ENCODE measurements around the gene NPAS2.

Gene NPAS2, protein sequence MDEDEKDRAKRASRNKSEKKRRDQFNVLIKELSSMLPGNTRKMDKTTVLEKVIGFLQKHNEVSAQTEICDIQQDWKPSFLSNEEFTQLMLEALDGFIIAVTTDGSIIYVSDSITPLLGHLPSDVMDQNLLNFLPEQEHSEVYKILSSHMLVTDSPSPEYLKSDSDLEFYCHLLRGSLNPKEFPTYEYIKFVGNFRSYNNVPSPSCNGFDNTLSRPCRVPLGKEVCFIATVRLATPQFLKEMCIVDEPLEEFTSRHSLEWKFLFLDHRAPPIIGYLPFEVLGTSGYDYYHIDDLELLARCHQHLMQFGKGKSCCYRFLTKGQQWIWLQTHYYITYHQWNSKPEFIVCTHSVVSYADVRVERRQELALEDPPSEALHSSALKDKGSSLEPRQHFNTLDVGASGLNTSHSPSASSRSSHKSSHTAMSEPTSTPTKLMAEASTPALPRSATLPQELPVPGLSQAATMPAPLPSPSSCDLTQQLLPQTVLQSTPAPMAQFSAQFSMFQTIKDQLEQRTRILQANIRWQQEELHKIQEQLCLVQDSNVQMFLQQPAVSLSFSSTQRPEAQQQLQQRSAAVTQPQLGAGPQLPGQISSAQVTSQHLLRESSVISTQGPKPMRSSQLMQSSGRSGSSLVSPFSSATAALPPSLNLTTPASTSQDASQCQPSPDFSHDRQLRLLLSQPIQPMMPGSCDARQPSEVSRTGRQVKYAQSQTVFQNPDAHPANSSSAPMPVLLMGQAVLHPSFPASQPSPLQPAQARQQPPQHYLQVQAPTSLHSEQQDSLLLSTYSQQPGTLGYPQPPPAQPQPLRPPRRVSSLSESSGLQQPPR

DNA sequence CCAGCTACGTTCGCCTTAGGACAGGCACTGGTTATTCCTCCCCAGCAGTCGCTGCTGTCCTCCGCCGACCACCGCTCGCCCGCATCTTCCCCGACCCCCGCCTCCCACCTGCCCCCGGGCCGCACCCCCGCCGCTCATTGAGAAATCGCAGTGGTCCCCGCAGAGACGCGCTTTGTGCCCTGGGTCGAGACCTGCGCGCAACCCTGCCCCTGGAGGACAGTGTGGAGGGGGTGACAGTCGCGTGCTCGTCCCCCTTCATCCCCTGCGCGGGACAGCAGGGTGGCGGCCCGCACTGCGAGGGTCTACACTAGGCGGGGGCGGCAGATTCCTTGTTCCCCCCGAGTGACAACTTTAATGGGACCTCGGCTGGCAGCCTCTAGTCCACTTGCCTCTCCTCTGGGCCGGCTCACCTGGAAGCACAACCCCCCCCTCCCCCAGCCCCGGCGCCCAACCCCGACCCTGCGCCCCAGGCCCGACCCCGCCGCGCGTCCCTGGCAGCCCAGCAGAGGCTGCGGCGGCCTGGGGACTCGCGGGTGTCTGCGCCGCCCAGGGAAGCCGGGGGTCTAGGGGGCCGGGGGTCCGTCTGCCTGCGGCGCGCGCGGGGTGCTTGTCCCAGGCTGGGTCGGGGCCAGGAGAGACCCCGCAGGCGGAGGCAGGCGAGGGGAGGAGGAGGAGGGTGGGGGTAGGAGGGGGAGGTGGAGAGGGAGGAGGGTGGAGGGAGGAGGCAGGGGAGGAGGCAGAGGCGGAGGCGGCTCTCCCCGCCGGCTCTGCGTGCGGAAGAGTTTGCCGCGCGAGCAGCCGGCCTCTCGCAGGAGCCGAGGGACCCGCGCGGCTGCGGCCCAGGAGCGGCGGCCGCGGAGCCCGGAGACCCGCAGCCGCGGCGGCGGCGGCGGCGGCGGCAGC is at the start of gene NPAS2:
Gene NPAS2 (plus strand): TSS at position 770 of the 903 bp plus-strand sequence. CDS start 84,616 bp downstream, outside the sequence.
- no peak for DNase-seq (ENCODE audit: low read depth in 1 of 2, low spot score in 1 of 2)

DNA sequence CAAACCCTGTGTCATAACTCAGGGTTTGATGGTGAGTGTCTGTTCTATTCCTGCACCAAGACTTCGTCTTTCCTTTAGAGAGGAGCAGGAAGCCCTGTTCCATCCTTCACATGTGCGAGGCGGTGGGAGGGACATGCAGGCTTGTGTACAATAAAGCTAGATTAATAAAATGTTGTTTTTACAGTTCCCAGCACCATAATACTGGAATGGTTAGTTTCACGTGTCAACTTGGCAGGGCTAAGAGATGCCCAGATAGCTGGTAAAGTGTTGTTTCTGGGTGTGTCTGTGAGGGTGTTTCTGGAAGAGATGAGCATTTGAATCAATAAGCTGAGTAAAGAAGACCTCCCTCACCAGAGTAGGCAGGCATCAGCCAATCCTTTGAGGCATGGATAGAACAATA is 48.8 kb upstream of the NPAS2 start:
- no peak for DNase-seq (ENCODE audit: low read depth in 1 of 2, low spot score in 1 of 2)

GRCh38 chr2:100773538-100773937 is 46.4 kb upstream of the NPAS2 start:
- DNase-seq (ENCODE audit: low read depth in 1 of 2, low spot score in 1 of 2) = no peak

DNA sequence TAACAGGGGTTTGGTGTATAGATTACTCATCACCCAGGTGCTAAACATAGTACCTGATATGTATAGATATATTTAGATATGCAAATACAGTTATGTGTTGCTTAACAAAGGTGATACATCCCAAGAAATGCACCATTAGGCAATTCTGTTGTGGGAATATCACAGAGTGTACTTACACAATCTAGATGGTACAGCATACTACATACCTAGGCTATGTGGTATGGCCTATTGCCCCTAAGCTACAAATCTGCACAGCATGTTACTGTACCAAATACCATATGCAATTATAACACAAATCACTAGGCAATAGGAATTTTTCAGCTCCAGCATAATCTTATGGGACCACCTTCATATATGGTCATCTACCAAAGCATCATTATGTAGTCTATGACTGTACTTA is 43.5 kb upstream of the NPAS2 start:
- DNase-seq (ENCODE audit: low read depth in 1 of 2, low spot score in 1 of 2) = no peak

GRCh38 chr2:100778637-100779450 is 41.1 kb upstream of the NPAS2 start:
- no peak for DNase-seq (ENCODE audit: low read depth in 1 of 2, low spot score in 1 of 2)

DNA sequence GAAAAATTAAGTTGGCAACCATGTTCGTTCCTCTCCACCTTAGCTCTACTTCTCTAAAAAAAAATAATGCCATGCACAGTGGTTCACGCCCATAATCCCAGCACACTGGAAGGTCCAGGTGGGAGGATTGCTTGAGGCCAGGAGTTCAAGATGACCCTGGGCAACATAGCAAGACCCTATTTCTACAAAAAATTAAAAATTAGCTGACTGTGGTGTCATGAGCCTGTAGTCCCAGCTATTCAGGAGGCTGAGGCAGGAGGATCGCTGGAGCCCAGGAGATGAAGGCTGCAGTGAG is 40.1 kb upstream of the NPAS2 start:
- DNase-seq (ENCODE audit: low read depth in 1 of 2, low spot score in 1 of 2) = no peak

- no peak for DNase-seq (ENCODE audit: low read depth in 1 of 2, low spot score in 1 of 2)
These were observed 39.5 kb upstream of the NPAS2 start for GRCh38 chr2:100780203-100781008.

DNA sequence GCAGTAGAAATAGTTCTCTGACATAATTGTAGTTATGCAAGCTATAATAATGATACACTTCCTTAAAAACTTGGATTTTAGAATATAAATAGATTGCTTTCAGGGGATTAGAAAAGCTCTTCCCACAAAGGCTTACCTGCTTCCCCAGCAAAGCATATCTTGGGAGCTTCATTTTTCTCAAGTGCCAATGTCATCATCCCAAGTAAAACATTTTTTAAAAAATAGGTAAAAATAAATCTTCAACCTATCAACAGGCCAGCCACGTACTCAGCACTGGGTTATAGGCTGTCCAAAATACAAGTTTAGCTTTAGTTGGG is 39.0 kb upstream of the NPAS2 start:
- DNase-seq (ENCODE audit: low read depth in 1 of 2, low spot score in 1 of 2) = no peak

DNA sequence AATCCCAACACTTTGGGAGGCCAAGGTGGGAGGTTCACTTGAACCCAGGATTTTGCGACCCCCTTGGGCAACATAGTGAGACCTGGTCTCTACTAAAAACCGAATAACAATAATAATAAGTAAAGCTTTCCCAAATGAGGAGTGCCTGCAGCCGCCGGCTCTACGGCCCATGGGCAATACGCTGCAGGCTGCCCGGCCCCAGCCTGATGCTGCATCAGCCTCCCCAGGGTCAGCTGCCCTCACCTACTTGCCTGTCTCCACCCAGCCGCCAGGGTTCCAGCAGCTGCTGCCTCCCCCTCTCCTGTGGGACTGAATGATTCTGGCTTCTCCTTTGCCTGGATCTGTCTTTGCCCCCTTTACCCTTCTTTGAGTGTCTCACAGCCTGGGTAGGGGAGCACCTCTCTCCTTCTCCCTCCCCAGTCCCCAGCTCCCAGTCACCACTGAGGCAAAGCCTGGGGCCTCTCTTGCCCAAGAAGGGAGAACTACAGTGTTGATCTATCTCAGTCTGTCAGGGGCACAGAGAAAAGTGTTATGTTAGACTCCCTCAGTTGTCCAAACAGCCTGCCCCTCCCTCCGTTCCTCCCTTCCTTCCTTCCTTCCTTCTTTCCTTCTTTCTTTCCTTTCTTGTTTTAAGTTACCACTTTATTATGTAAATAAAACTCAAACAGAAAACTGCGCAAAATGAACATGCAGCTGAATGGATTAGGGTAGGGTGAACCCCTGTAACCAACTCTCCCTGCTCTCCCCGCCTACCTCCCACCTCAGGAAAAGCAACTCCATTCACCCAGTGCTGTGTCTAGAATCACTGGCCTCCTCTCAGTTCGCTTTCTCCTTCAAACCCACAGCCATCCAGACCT is 38.2 kb upstream of the NPAS2 start:
- no peak for DNase-seq (ENCODE audit: low read depth in 1 of 2, low spot score in 1 of 2)

DNA sequence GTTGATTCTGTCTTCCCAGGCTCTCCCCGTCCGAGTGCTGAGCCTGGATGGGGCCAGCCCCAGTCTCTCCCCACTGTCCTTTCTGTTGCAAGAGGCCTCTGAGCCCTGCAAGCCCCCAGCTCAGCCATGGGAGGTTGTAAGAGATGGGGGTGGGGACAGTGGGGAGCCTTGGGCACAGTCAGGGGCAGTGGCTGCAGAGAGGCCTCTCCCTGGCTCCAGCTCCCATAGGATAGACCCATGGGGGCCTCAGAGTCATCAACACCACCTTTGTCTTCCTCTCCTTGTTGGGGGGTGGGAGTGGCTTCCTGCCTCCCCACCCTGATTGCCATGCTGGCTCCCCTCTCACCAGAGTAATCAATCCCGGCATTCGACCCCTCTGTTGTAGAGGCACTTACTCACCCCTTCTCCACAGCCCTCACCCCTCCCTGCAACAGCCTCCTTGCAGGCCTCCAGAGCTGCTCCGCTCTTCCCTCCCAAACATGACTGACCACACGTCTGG is 37.5 kb upstream of the NPAS2 start:
- no peak for DNase-seq (ENCODE audit: low read depth in 1 of 2, low spot score in 1 of 2)

GRCh38 chr2:100783987-100784386 is 36.0 kb upstream of the NPAS2 start:
- DNase-seq (ENCODE audit: low read depth in 1 of 2, low spot score in 1 of 2) = no peak

DNA sequence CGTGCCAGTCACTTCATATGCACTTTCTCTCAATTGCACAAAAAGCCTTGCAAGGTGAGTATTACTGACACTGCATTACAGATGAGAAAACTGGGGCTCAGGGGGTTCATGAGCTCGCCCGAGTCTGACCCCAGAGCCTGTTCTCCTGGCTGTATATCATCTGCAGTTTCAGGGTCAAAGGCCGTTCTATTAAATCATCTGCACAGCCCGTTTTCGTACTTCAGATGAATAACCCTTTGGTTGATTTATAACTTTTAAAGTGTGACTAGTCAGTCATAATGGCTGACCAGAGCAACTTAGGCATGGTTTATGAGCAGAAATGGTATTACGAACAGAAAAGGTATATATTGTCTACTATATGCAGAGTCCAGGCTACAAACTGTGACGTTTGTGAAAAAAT is 35.3 kb upstream of the NPAS2 start:
- DNase-seq (ENCODE audit: low read depth in 1 of 2, low spot score in 1 of 2) = no peak

GRCh38 chr2:100785626-100786296 is 34.2 kb upstream of the NPAS2 start:
- no peak for DNase-seq (ENCODE audit: low read depth in 1 of 2, low spot score in 1 of 2)

GRCh38 chr2:100786297-100786658 is 33.7 kb upstream of the NPAS2 start:
- DNase-seq (ENCODE audit: low read depth in 1 of 2, low spot score in 1 of 2) = no peak

- DNase-seq (ENCODE audit: low read depth in 1 of 2, low spot score in 1 of 2) = no peak
These were observed 33.0 kb upstream of the NPAS2 start for GRCh38 chr2:100786985-100787384.

- DNase-seq (ENCODE audit: low read depth in 1 of 2, low spot score in 1 of 2) = no peak
These were observed 30.6 kb upstream of the NPAS2 start for GRCh38 chr2:100789361-100789760.

GRCh38 chr2:100791294-100791935 is 28.5 kb upstream of the NPAS2 start:
- no peak for DNase-seq (ENCODE audit: low read depth in 1 of 2, low spot score in 1 of 2)

GRCh38 chr2:100791936-100792308 is 28.0 kb upstream of the NPAS2 start:
- no peak for DNase-seq (ENCODE audit: low read depth in 1 of 2, low spot score in 1 of 2)

Data from stimulated activated CD4-positive, alpha-beta T cell treated with anti-CD3 and anti-CD28 coated beads, Interleukin-15, amount 100 ng/mL, for 1 hour (primary cell).